Measurements from ENCODE around the gene LCP2.
A peak's percentile ranks its signal among the peaks of the same experiment; 100 is the strongest.

The LCP2 gene

GRCh38 chr5:170297589-170298462, at the start of gene LCP2:
Gene LCP2, minus strand, starts transcription at chr5:170297777. Its CDS starts 166 bp downstream, at chr5:170297611.
- DNase-seq: no peak

- DNase-seq: no peak
Measured at GRCh38 chr5:170347022-170347567, 49.5 kb upstream of the LCP2 start.

GRCh38 chr5:170345971-170346370, 48.4 kb upstream of the LCP2 start:
- DNase-seq: no peak

- DNase-seq: no peak
Measured at GRCh38 chr5:170343177-170343576, 45.6 kb upstream of the LCP2 start.

- DNase-seq: no peak
Measured at GRCh38 chr5:170342153-170342725, 44.7 kb upstream of the LCP2 start.

GRCh38 chr5:170341545-170341944, 44.0 kb upstream of the LCP2 start:
- DNase-seq: no peak

GRCh38 chr5:170339780-170340167, 42.2 kb upstream of the LCP2 start:
- peak; percentile 57 for DNase-seq

GRCh38 chr5:170338933-170339779, 41.6 kb upstream of the LCP2 start:
- DNase-seq: no peak

- DNase-seq: no peak
Measured at GRCh38 chr5:170338291-170338690, 40.7 kb upstream of the LCP2 start.

- DNase-seq: no peak
Measured at GRCh38 chr5:170337045-170337733, 39.6 kb upstream of the LCP2 start.

- no peak for DNase-seq
Measured at GRCh38 chr5:170336065-170336464, 38.5 kb upstream of the LCP2 start.

GRCh38 chr5:170334626-170335025, 37.0 kb upstream of the LCP2 start:
- DNase-seq: no peak

- no peak for DNase-seq
Measured at GRCh38 chr5:170333161-170333910, 35.8 kb upstream of the LCP2 start.

GRCh38 chr5:170332058-170332457, 34.5 kb upstream of the LCP2 start:
- DNase-seq: no peak

GRCh38 chr5:170330568-170331054, 33.0 kb upstream of the LCP2 start:
- no peak for DNase-seq

- DNase-seq: no peak
Measured at GRCh38 chr5:170329524-170329923, 31.9 kb upstream of the LCP2 start.

- no peak for DNase-seq
Measured at GRCh38 chr5:170327829-170328228, 30.3 kb upstream of the LCP2 start.

- no peak for DNase-seq
Measured at GRCh38 chr5:170327168-170327567, 29.6 kb upstream of the LCP2 start.

- DNase-seq: no peak
Measured at GRCh38 chr5:170319301-170319700, 21.7 kb upstream of the LCP2 start.

- no peak for DNase-seq
Measured at GRCh38 chr5:170317499-170317898, 19.9 kb upstream of the LCP2 start.

- no peak for DNase-seq
Measured at GRCh38 chr5:170316937-170317336, 19.4 kb upstream of the LCP2 start.

GRCh38 chr5:170315154-170315553, 17.6 kb upstream of the LCP2 start:
- DNase-seq: no peak

All from NCI-H2029 treated with DMSO at 0.1 percent for 48 hours (cell line).